Astrocyte of the spinal cord (primary cell): Measurements from ENCODE around the gene SLC15A3.

Experiments used
- DNase-seq: peaks from one replicate; pipeline ENCODE4 v3.0.0; 2011; ENCODE audit warnings: low read depth, low spot score
- H3K4me3 ChIP-seq: 2 replicates; pipeline ENCODE4 v1.5.1; 2011; ENCODE audit warnings: low read depth, mild to moderate bottlenecking, low read length, moderate library complexity
- CTCF ChIP-seq: IDR thresholded peaks from 2 replicates; pipeline ENCODE4 v1.5.1; 2012; ENCODE audit warnings: low read depth, mild to moderate bottlenecking, low read length, inconsistent platforms
- in situ Hi-C: cut with HindIII; loops from 2 replicates; pipeline ENCODE4 v1.10.0; 2017; ENCODE audit warnings: low sequenced_read_pairs

The SLC15A3 gene

GRCh38 chr11:60902625-60903024 is 49.4 kb downstream of the SLC15A3 start:
- DNase-seq: no peak
- no peak overlapping the region for H3K4me3 ChIP-seq
- TF ChIP-seq CTCF: no peak
- in situ Hi-C loops: no loop called here

GRCh38 chr11:60900673-60901404 is 51.1 kb downstream of the SLC15A3 start:
- no peak for TF ChIP-seq CTCF
- no peak overlapping the region for H3K4me3 ChIP-seq
- in situ Hi-C loops: no loop called here

DNA sequence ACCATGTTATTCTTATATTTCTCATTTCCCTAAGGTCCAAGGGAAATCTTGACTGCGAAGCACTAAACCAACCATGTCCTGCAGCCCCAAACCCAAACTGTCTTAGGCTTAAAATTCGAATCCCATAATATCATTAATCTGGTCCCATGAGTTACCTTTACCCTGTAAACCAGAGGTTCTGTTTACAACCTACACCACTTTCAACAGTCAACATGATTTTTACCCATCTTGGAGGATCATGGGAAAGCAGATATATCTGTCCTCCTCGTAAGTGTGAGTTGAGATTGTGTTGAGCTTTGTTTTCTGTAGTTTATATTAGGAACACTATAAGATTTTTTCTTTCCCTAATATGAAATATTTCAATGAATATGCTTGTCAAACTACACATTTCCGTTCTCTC is 52.0 kb downstream of the SLC15A3 start:
- H3K4me3 ChIP-seq: no peak overlapping the region
- in situ Hi-C loops: no loop called here
- TF ChIP-seq CTCF: no peak
- no peak for DNase-seq

More at GRCh38 chr11:60900673-60901404, 51.1 kb downstream of the SLC15A3 start:
- no peak for DNase-seq

DNA sequence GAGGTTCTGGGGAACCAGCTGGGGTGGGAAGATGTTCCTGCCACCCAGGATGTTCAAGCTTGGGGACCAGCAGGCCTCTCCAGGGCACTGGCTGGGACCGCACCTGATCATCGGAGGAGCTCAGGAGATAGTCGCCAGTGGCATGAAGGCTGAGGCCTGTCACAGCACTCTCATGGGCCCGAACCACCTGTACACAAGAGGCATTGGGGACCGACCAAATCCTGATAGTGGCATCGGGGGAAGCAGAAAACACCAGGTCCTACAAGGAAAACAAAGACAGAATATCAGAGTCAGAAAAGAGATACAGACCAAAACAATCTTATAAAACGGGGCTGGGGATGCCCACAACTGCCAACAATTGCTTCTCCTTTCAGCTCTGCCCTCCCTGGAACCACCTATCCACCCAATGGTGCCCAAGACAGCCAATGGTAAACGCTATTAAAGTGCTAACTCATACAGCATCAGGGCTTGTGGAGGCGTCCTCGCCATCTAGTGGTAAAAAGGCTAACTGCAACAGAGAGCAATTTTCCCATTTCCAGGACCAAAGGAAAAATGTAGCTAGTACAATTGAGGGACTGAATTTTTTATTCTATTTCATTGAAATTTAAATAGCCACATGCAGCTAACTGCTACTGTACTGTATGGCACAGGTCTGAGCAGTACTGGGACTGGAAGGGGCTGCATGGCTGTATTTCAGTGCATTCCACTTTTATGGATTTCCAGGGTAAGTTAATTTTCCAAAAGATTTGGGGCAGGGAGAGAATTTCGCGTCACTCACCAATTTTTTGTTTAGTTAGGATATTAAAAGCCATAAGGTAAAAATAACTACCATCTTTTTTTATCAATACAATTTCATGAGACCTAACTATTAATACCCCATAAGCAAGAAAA is 52.7 kb downstream of the SLC15A3 start:
- in situ Hi-C loops: no loop called here
- peak; percentile 97 for TF ChIP-seq CTCF
- H3K4me3 ChIP-seq: no peak overlapping the region
- DNase-seq: peak; percentile 71

DNA sequence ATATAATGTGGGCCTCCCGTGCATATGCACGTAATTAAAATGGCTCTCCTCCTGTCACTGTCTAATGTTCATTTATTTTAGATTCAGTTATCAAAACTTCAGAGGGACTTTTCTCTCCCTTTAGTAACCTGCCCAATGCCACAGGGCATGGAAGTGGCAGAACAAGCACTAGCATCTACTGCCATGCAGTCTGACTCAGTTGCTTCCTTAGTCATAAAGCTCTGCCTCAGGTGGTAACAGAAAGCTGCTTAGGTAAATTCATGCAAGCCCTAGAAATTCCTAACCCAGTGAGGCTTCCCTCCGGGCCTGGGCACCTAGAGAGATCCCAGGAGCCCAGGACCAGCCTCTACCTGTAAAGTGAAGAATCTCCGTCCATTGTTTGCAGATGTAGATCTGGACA is 54.5 kb downstream of the SLC15A3 start:
- no peak for DNase-seq
- no peak for TF ChIP-seq CTCF
- H3K4me3 ChIP-seq: no peak overlapping the region
- in situ Hi-C loops: no loop called here

- no peak overlapping the region for H3K4me3 ChIP-seq
- no peak for TF ChIP-seq CTCF
- in situ Hi-C loops: no loop called here
- DNase-seq: no peak
These were observed 56.3 kb downstream of the SLC15A3 start for GRCh38 chr11:60895687-60896086.
